Upper lobe of left lung (tissue), 6 donors: ENCODE results near the gene RASSF1. TPM values are rescaled to one million over a fixed set of nuclear protein-coding genes. Genes with fewer than 3 reads are reported as not detected.

ENCODE experiments used
- ATAC-seq, 2 donors: fragments of 200-7000 bp; cut with Tn5 transposase; one replicate each; pipeline ENCODE4 v1.9.1; 2022; ENCODE audit warnings: mild to moderate bottlenecking in 2 of 2, moderate library complexity in 2 of 2; ENCODE audit not compliant: low FRiP score in 2 of 2
- DNase-seq, 2 donors: peaks; one replicate each; pipeline ENCODE4 v3.0.0-alpha.2; 2019 to 2020
- H3K27ac ChIP-seq, 4 donors: fragments of 200-600 bp; sonication (generic); one replicate each; pipeline ENCODE4 v1.5.1; 2016 to 2019
- H3K27me3 ChIP-seq, 4 donors: fragments of 200-600 bp; sonication (generic); one replicate each; pipeline ENCODE4 v1.5.1; 2017 to 2019
- H3K36me3 ChIP-seq, 4 donors: fragments of 200-600 bp; sonication (generic); one replicate each; pipeline ENCODE4 v1.5.1; 2016 to 2019
- H3K4me1 ChIP-seq, 4 donors: fragments of 200-600 bp; sonication (generic); one replicate each; pipeline ENCODE4 v1.5.1; 2018 to 2019
- H3K4me3 ChIP-seq, 4 donors: fragments of 200-600 bp; sonication (generic); one replicate each; pipeline ENCODE4 v1.5.1; 2017 to 2019; ENCODE audit warnings: mild to moderate bottlenecking in 2 of 4, moderate library complexity in 1 of 4
- H3K9me3 ChIP-seq, 4 donors: fragments of 200-600 bp; sonication (generic); one replicate each; pipeline ENCODE4 v1.5.1; 2018 to 2019
- EP300 ChIP-seq, 4 donors: sonication (generic); formaldehyde crosslinking; IDR thresholded peaks; one replicate each; pipeline ENCODE4 v1.5.1; 2017; ENCODE audit warnings: antibody characterized with exemption in 4 of 4, control low read depth in 2 of 4
- POLR2A ChIP-seq, 4 donors: fragments of 450-650 bp; IDR thresholded peaks; one replicate each; pipeline ENCODE4 v1.5.1; 2016 to 2017; ENCODE audit warnings: antibody characterized with exemption in 4 of 4, mild to moderate bottlenecking in 2 of 4
- POLR2AphosphoS5 ChIP-seq, 2 donors: sonication (generic); formaldehyde crosslinking; IDR thresholded peaks; one replicate each; pipeline ENCODE4 v1.5.1; 2017; ENCODE audit warnings: antibody characterized with exemption in 2 of 2
- WGBS, 2 donors: methylation state at CpG; one replicate each; pipeline ENCODE4 v1.1.5; 2017 to 2018; 5-methylcytosine and 5-hydroxymethylcytosine counted together
- total RNA-seq, 6 donors: library from RNA; depleted of rRNA in 4 of 6; stranded (reverse); fragments of >200 nt in 4 of 6; gene quantifications; one replicate each; pipeline versions ENCODE4 v1.1.0 to v1.2.1, GENCODE V29; 2016 to 2021
- TF ChIP-seq, protein P1 (sequence below), 6 experiments: fragments of 450-650 bp in 4 of 6; fragments of 200-600 bp in 2 of 6; sonication (generic) in 2 of 6; IDR thresholded peaks; one replicate each; pipeline ENCODE4 v1.5.1; 2016 to 2019; ENCODE audit warnings: antibody characterized with exemption in 6 of 6
- donor health status: DM: no; HTN: no; CAD: no; lungs with moderate emphysema.
- donor health status: DM: no; HTN: yes; CAD: no; lungs with severe emphysema.

RASSF1 gene
- total RNA-seq, 6 donors from 2014 or later = 42.7 to 78.9 (median 47.7) TPM

DNA sequence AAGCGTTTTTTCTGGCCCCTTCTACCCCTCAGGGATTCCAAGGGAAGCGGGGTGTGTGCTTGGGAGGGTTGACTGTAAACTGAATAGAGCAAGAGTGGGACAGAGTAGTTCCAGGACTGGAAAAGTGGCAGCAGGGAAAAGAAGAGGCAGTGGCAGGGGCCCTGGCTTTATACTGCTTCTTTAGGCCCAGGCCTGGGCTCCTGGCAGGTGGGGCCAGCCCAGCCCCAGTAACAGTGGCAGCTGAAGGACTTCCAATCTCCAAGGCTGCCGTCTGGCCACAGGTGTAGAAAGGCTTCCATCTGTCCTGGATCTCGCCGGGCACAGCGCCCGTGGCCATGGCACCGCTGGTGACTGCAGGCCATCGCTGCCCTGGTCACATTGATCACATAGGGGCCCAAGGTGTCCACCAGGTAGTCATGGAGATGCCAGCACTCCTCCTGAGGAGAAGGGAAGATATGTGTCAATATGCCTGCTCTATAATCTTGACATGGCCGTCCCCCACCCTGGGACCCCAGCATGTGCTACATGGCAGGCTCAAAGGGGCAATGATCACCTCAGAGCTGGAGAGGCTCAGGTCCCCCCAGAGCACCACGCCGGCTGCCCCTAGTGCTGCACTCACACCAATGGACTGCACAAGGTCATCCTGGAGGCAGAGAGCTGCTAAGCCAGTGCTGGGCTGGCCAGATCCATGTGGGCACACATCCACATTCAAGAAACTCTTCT lies 47.4 kb downstream of the RASSF1 start:
- TF ChIP-seq POLR2A (IDR thresholded peaks at IDR 0.05) (no peak), EP300 (IDR thresholded peaks at IDR 0.05) (no peak), POLR2AphosphoS5 (IDR thresholded peaks at IDR 0.05) (no peak)
- TF ChIP-seq, protein P1, sequence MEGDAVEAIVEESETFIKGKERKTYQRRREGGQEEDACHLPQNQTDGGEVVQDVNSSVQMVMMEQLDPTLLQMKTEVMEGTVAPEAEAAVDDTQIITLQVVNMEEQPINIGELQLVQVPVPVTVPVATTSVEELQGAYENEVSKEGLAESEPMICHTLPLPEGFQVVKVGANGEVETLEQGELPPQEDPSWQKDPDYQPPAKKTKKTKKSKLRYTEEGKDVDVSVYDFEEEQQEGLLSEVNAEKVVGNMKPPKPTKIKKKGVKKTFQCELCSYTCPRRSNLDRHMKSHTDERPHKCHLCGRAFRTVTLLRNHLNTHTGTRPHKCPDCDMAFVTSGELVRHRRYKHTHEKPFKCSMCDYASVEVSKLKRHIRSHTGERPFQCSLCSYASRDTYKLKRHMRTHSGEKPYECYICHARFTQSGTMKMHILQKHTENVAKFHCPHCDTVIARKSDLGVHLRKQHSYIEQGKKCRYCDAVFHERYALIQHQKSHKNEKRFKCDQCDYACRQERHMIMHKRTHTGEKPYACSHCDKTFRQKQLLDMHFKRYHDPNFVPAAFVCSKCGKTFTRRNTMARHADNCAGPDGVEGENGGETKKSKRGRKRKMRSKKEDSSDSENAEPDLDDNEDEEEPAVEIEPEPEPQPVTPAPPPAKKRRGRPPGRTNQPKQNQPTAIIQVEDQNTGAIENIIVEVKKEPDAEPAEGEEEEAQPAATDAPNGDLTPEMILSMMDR (IDR thresholded peaks at IDR 0.05) = no peak
- H3K27me3 ChIP-seq = no peaks in the 10 kb centered on the region
- H3K36me3 ChIP-seq = peaks cover 11 to 26% (median 22%) of the 10 kb centered on the region in 4 donors
- peak in 1 of 2 donors; percentile 87 for DNase-seq
- WGBS, 2 donors = 76 to 82% methylated on average over 9 to 12 of the region's 12 CpGs
- no peaks in the 10 kb centered on the region for H3K9me3 ChIP-seq
- peak overlapping the region; percentile 84 to 94 (median 92) for H3K27ac ChIP-seq
- ATAC-seq = no peak
- peaks cover 21 to 30% (median 26%) of the 10 kb centered on the region in 4 donors for H3K4me1 ChIP-seq
- H3K4me3 ChIP-seq = peak overlapping the region in 1 of 4 donors; percentile 91

DNA sequence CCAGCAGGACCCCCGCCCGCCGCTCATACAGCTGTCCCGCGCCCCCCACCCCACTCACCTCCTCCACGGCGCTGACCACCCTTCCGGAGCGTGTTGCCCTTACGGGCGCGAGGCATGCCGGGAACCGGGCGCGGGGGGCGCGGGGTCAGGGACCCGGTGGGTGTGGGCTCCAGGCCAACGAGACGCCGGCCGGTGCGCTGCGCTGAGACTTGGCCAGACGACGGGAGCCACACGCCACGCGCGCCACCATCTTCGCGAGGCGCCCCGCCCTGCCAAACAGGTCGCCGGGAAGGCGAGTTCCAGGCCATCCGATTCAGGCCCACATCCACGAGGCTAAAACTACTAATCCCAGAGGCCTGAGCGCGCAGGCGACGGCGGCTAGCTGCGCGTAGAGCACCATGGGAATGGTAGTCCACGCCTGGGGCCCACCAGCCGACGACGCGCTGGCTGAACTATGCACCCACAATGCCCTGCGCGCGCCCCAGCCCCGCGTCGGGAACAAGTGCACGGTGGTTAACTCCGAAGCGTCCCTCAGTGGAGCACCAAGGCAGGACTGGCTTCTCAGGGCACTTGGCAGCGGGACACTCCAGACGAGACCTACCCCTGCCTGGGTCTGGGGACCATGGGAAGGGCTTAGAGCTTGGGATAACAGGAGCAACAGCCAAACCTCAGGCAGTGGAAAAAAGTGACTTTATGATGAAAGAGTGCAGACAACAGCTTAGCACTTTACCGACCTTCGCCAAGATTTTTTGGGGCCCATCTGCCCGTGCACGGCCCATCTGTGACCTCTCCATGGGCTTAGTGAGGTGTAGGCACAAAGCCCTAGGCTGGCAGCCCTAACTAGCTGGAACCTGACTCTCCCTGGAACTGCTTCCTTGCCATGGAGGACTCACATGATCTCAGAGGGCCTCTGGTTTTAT lies 48.2 kb downstream of the RASSF1 start, which contains the start of gene IFRD2:
Gene IFRD2 (minus strand): TSS at position 271 of the 920 bp plus-strand sequence. CDS start 155 bp downstream, at position 116.
- H3K27ac ChIP-seq = peak within 1 kb of the TSS; percentile 84 to 94 (median 92)
- TF ChIP-seq POLR2A (IDR thresholded peaks at IDR 0.05) (peak in 2 of 4 donors; percentile 57 to 68), EP300 (IDR thresholded peaks at IDR 0.05) (no peak), POLR2AphosphoS5 (IDR thresholded peaks at IDR 0.05) (peak; percentile 89 to 93)
- TF ChIP-seq, protein P1 (IDR thresholded peaks at IDR 0.05) = peak in 1 of 6 experiments; percentile 48
- H3K4me3 ChIP-seq = peak within 1 kb of the TSS; percentile 69 to 94 (median 88)
- no peaks in the 10 kb centered on the region for H3K27me3 ChIP-seq
- DNase-seq = peak; percentile 99
- peaks cover 16 to 24% (median 21%) of the 10 kb centered on the region in 4 donors for H3K4me1 ChIP-seq
- 0 to 1% methylated on average over 16 to 39 of the region's 67 CpGs for WGBS, 2 donors
- ATAC-seq = peak; percentile 98
- H3K9me3 ChIP-seq = no peaks in the 10 kb centered on the region
- peaks cover 18 to 35% (median 28%) of the 10 kb centered on the region in 4 donors for H3K36me3 ChIP-seq

DNA sequence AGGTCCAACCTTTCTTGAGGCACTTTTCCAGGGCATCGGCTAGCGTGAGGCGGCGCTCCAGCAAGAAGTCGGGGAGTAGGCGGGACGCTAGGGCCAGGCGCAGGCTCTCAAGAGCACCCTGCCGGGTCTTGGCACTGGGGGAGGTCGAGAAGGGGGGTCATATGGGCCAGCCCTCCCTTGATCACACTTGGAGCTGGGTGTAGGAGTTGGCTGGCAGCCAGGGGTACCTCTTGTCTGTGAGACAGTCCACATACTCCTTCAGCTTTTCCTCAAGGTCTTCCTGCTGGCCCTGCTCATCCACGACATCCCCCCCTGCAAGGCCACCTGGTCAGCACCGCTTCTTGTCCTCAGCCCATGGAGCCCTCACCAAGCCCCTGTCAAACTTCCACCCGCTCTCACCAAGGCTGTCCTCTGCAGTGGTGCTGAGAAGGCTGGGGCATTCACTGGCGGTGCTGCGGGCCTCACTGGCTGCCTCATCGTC lies 50.4 kb downstream of the RASSF1 start:
- H3K4me1 ChIP-seq = peaks cover 16 to 24% (median 21%) of the 10 kb centered on the region in 4 donors
- peak in 1 of 2 donors; percentile 68 for DNase-seq
- TF ChIP-seq POLR2A (IDR thresholded peaks at IDR 0.05) = no peak
- TF ChIP-seq, protein P1 (IDR thresholded peaks at IDR 0.05) = no peak
- no peak for TF ChIP-seq POLR2AphosphoS5 (IDR thresholded peaks at IDR 0.05)
- TF ChIP-seq EP300 (IDR thresholded peaks at IDR 0.05) = no peak
- no peak for ATAC-seq
- peaks cover 18 to 44% (median 39%) of the 10 kb centered on the region in 4 donors for H3K36me3 ChIP-seq
- no peaks in the 10 kb centered on the region for H3K9me3 ChIP-seq
- whole genome bisulfite sequencing, 2 donors = 79 to 96% methylated on average over 8 to 16 of the region's 16 CpGs
- H3K27ac ChIP-seq = no peak overlapping the region
- H3K27me3 ChIP-seq = no peaks in the 10 kb centered on the region
- no peak overlapping the region for H3K4me3 ChIP-seq

DNA sequence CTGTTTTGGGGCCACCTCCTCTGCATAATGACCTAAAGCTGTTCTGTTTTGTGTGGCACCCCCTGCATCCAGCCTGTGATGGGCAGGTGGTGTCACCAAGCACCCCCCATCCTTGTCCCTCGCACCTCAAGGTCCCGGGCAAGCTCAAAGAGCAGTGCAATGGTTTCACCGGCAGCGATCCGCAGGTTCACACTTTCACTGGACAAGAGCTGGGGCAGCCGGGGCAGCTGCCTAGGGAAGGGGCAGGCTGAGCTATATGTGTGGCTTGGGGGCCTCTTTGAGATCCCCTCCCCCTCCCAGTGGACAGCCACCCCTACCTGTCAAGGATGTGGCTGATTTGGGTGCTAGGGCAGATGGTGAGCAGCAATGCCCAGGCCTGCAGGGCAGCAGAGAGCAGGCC lies 51.5 kb downstream of the RASSF1 start:
- Histone ChIP-seq H3K4me1 (peaks cover 16 to 24% (median 21%) of the 10 kb centered on the region in 4 donors), H3K9me3 (no peaks in the 10 kb centered on the region), H3K4me3 (no peak overlapping the region), H3K27ac (no peak overlapping the region), H3K36me3 (peaks cover 18 to 44% (median 39%) of the 10 kb centered on the region in 4 donors), H3K27me3 (no peaks in the 10 kb centered on the region)
- DNase-seq (no peak), ATAC-seq (no peak)
- WGBS, 2 donors = 95 to 98% methylated on average over 6 of the region's 6 CpGs
- TF ChIP-seq POLR2A (IDR thresholded peaks at IDR 0.05) = no peak
- no peak for TF ChIP-seq EP300 (IDR thresholded peaks at IDR 0.05)
- TF ChIP-seq, protein P1 (IDR thresholded peaks at IDR 0.05) = no peak
- TF ChIP-seq POLR2AphosphoS5 (IDR thresholded peaks at IDR 0.05) = no peak
